GM23338 (cell line): Measurements from ENCODE around the gene NFIA. TPM values are rescaled to one million over a fixed set of nuclear protein-coding genes. Genes with fewer than 3 reads are reported as not detected.
A peak's percentile ranks its signal among the peaks of the same experiment; 100 is the strongest.

Source experiments
- ATAC-seq: fragments of 200-7000 bp; cut with Tn5 transposase; 3 replicates; pipeline ENCODE4 v1.9.1; 2020
- DNase-seq: peaks from one replicate; pipeline ENCODE4 v3.0.0-alpha.2; 2015; ENCODE audit warnings: low spot score
- H2AFZ ChIP-seq: fragments of 200-600 bp; sonication (generic); 2 replicates; pipeline ENCODE4 v1.8.0; 2016; ENCODE audit warnings: antibody characterized with exemption, mild to moderate bottlenecking, moderate library complexity
- H3F3A ChIP-seq: fragments of 200-600 bp; sonication (generic); replicated peaks from 2 replicates; pipeline ENCODE4 v1.8.0; 2017; ENCODE audit warnings: antibody characterized with exemption, mixed run types, low read depth
- H3K27ac ChIP-seq: fragments of 200-600 bp; sonication (generic); 2 replicates; pipeline ENCODE4 v1.6.1; 2016; ENCODE audit warnings: low read depth
- H3K27me3 ChIP-seq: fragments of 200-600 bp; sonication (generic); 2 replicates; pipeline ENCODE4 v1.8.0; 2016; ENCODE audit warnings: mild to moderate bottlenecking, mixed run types, moderate library complexity; ENCODE audit not compliant: insufficient read depth
- H3K36me3 ChIP-seq: fragments of 200-600 bp; sonication (generic); 2 replicates; pipeline ENCODE4 v1.8.0; 2016; ENCODE audit warnings: mild to moderate bottlenecking; ENCODE audit not compliant: insufficient read depth
- H3K4me1 ChIP-seq: fragments of 200-600 bp; sonication (generic); 2 replicates; pipeline ENCODE4 v1.8.0; 2016; ENCODE audit warnings: mild to moderate bottlenecking, moderate library complexity; ENCODE audit not compliant: insufficient read depth
- H3K4me2 ChIP-seq: fragments of 200-600 bp; sonication (generic); 2 replicates; pipeline ENCODE4 v1.7.1; 2017; ENCODE audit warnings: mixed run types
- H3K4me3 ChIP-seq: fragments of 200-600 bp; sonication (generic); 2 replicates; pipeline ENCODE4 v1.6.1; 2016; ENCODE audit warnings: mixed run types
- H3K79me2 ChIP-seq: fragments of 200-600 bp; sonication (generic); replicated peaks from 2 replicates; pipeline ENCODE4 v1.8.0; 2017; ENCODE audit warnings: mild to moderate bottlenecking; ENCODE audit not compliant: insufficient read depth
- H3K9me2 ChIP-seq: fragments of 200-600 bp; sonication (generic); 2 replicates; pipeline ENCODE4 v1.8.0; 2017; ENCODE audit not compliant: insufficient read depth
- H4K20me1 ChIP-seq: fragments of 200-600 bp; sonication (generic); replicated peaks from 2 replicates; pipeline ENCODE4 v1.8.0; 2017; ENCODE audit warnings: mild to moderate bottlenecking; ENCODE audit not compliant: insufficient read depth
- H3K27ac Mint-ChIP-seq: 2 replicates; pipeline ENCODE4 v1.8.0; 2020; ENCODE audit warnings: inconsistent platforms, mild to moderate bottlenecking, moderate library complexity, mixed read lengths
- H3K27me3 Mint-ChIP-seq: 3 replicates; pipeline ENCODE4 v1.8.0; 2022; ENCODE audit warnings: low read depth, mild to moderate bottlenecking, moderate library complexity, mixed read lengths, inconsistent platforms; ENCODE audit not compliant: insufficient read depth, poor library complexity
- H3K36me3 Mint-ChIP-seq: 3 replicates; pipeline ENCODE4 v1.8.0; 2021; ENCODE audit warnings: low read depth, mild to moderate bottlenecking, inconsistent platforms, moderate library complexity, mixed read lengths
- H3K4me1 Mint-ChIP-seq: 3 replicates; pipeline ENCODE4 v1.8.0; 2020; ENCODE audit warnings: mild to moderate bottlenecking, inconsistent platforms, mixed read lengths
- H3K4me3 Mint-ChIP-seq: 3 replicates; pipeline ENCODE4 v1.8.0; 2021; ENCODE audit warnings: moderate library complexity, mild to moderate bottlenecking, inconsistent platforms, mixed read lengths
- H3K9me3 Mint-ChIP-seq: 3 replicates; pipeline ENCODE4 v1.8.0; 2020; ENCODE audit warnings: moderate library complexity, mild to moderate bottlenecking, inconsistent platforms, mixed read lengths
- CREB1 ChIP-seq: fragments of 250-450 bp; sonication (Bioruptor Pico); IDR thresholded peaks from 2 replicates; pipeline ENCODE4 v1.5.0; 2020; ENCODE audit warnings: low read depth, mild to moderate bottlenecking, moderate library complexity
- EZH2 ChIP-seq: fragments of 200-600 bp; sonication (generic); IDR thresholded peaks from one replicate; pipeline ENCODE4 v1.8.0; 2017; ENCODE audit warnings: antibody characterized with exemption, mild to moderate bottlenecking, low read depth; ENCODE audit not compliant: unreplicated experiment
- EZH2phosphoT487 ChIP-seq: fragments of 200-600 bp; sonication (generic); IDR thresholded peaks from one replicate; pipeline ENCODE4 v1.8.1; 2018; ENCODE audit warnings: antibody characterized with exemption; ENCODE audit not compliant: unreplicated experiment
- JUNB ChIP-seq: IDR thresholded peaks from one replicate; pipeline ENCODE4 v1.6.1; 2016; ENCODE audit warnings: antibody characterized with exemption; ENCODE audit not compliant: unreplicated experiment
- POLR2AphosphoS5 ChIP-seq: IDR thresholded peaks from 2 replicates; pipeline ENCODE4 v1.6.1; 2016; ENCODE audit warnings: antibody characterized with exemption, low read depth
- STAT1 ChIP-seq: IDR thresholded peaks from one replicate; pipeline ENCODE4 v1.6.1; 2016; ENCODE audit warnings: antibody characterized with exemption; ENCODE audit not compliant: unreplicated experiment
- ZNF331 ChIP-seq: fragments of 250-450 bp; sonication (Bioruptor Pico); IDR thresholded peaks from 2 replicates; pipeline ENCODE4 v1.5.0; 2020; ENCODE audit warnings: low read depth, mild to moderate bottlenecking, moderate library complexity
- polyA plus RNA-seq: library from polyadenylated mRNA; unstranded; fragments of >200 nt; fragmentation: Nextera tagmentation; extraction: Ambion mirVana; gene quantifications from 2 replicates; pipeline ENCODE4 v1.2.1, GENCODE V29; 2016
- total RNA-seq: library from RNA; depleted of rRNA; stranded (reverse); fragments of >200 nt; shearing (Covaris generic); gene quantifications from 2 replicates; pipeline ENCODE4 v1.2.3, GENCODE V29; 2014
- TF ChIP-seq, protein P1 (sequence below), 2 experiments: fragments of 200-600 bp in 1 of 2; sonication (generic) in 1 of 2; conservative IDR thresholded peaks; 2 replicates each; pipeline versions ENCODE4 v1.5.1 to v1.6.1; 2016 to 2017; ENCODE audit warnings: antibody characterized with exemption in 2 of 2, low read depth in 2 of 2, mild to moderate bottlenecking in 2 of 2, moderate library complexity in 1 of 2
- TF ChIP-seq, protein P2 (sequence below): IDR thresholded peaks from 2 replicates; pipeline ENCODE4 v1.6.1; 2016; ENCODE audit warnings: antibody characterized with exemption
- TF ChIP-seq, protein P3 (sequence below): IDR thresholded peaks from one replicate; pipeline ENCODE4 v1.6.1; 2018; ENCODE audit warnings: antibody characterized with exemption; ENCODE audit not compliant: unreplicated experiment

The NFIA gene
- total and polyA plus RNA-seq, 2 experiments from 2014 or later, result 0.97 to 2.3 TPM

DNA sequence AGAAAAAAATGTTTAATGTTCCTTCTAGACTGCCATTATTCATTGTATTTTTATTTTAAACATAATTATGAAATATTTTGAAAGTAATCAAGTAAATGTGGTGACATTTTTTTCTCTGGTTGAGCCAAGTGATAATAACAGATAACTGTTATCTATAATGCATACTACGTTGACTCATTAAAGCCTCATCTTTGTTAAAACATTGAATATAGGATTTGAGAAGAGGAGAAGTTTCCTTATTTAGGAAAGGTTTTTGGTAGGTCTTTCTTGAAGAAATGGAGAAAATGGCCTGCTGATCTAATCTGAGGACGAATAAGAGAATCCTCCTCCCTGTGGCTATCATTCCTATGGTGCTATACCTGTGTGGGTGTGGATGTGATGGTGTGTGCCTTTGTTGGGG, 89.0 kb downstream of the NFIA start:
- no peak overlapping the region for H3K4me2 ChIP-seq
- H3K9me3 Mint-ChIP-seq, result no peaks in the 10 kb centered on the region
- H3K27me3 ChIP-seq, result no peaks in the 10 kb centered on the region
- no peaks in the 10 kb centered on the region for H3K9me2 ChIP-seq
- H4K20me1 ChIP-seq, result no peaks in the 10 kb centered on the region
- no peak overlapping the region for H3K4me3 Mint-ChIP-seq
- H3K4me1 Mint-ChIP-seq, result peaks cover 24% of the 10 kb centered on the region
- peak overlapping the region; percentile 30; the same call in 1 of the 2 replicates for H3K27ac Mint-ChIP-seq
- H2AFZ ChIP-seq, result no peak overlapping the region
- H3K4me1 ChIP-seq, result peaks cover 10% of the 10 kb centered on the region
- no peaks in the 10 kb centered on the region for H3F3A ChIP-seq
- DNase-seq (no peak), ATAC-seq (no peak)
- no peaks in the 10 kb centered on the region for H3K36me3 ChIP-seq
- no peak overlapping the region for H3K4me3 ChIP-seq
- no peaks in the 10 kb centered on the region for H3K27me3 Mint-ChIP-seq
- no peak overlapping the region for H3K27ac ChIP-seq
- H3K79me2 ChIP-seq, result no peaks in the 10 kb centered on the region
- TF ChIP-seq CREB1 (CRISPR knock-in tag), result no peak
- no peak for TF ChIP-seq JUNB
- no peak for TF ChIP-seq EZH2
- no peak for TF ChIP-seq ZNF331 (CRISPR knock-in tag)
- TF ChIP-seq, protein P1, sequence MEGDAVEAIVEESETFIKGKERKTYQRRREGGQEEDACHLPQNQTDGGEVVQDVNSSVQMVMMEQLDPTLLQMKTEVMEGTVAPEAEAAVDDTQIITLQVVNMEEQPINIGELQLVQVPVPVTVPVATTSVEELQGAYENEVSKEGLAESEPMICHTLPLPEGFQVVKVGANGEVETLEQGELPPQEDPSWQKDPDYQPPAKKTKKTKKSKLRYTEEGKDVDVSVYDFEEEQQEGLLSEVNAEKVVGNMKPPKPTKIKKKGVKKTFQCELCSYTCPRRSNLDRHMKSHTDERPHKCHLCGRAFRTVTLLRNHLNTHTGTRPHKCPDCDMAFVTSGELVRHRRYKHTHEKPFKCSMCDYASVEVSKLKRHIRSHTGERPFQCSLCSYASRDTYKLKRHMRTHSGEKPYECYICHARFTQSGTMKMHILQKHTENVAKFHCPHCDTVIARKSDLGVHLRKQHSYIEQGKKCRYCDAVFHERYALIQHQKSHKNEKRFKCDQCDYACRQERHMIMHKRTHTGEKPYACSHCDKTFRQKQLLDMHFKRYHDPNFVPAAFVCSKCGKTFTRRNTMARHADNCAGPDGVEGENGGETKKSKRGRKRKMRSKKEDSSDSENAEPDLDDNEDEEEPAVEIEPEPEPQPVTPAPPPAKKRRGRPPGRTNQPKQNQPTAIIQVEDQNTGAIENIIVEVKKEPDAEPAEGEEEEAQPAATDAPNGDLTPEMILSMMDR (conservative IDR thresholded peaks at IDR 0.05; ENCODE audit: low read depth in 2 of 2), result no peak
- no peaks in the 10 kb centered on the region for H3K36me3 Mint-ChIP-seq

DNA sequence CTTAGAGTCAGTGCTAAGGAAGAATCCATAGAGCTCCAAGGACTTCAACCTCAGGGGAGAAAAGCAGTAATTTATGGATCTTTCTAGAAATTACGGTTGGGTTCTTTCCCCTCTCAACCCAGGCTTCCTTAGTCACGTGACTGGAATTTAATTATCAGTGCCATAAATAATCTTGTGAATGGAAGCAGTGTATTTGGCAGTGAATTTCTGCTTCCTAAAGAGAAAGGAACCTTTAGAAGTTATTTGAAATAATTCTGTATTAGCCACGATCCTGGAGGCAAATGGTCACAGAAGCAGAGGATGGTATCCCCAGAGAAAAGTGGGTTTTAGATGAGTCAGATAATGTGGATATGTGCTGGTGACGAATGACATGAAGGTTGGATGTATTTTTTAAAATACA, 89.6 kb downstream of the NFIA start:
- Histone ChIP-seq H3K27ac (no peak overlapping the region), H3K9me2 (no peaks in the 10 kb centered on the region), H2AFZ (no peak overlapping the region), H3K4me1 (peaks cover 10% of the 10 kb centered on the region), H3K27me3 (no peaks in the 10 kb centered on the region), H3K4me2 (no peak overlapping the region), H4K20me1 (no peaks in the 10 kb centered on the region), H3K36me3 (no peaks in the 10 kb centered on the region), H3F3A (no peaks in the 10 kb centered on the region), H3K4me3 (no peak overlapping the region), H3K79me2 (no peaks in the 10 kb centered on the region)
- Mint-ChIP-seq H3K4me1 (peaks cover 24% of the 10 kb centered on the region), H3K4me3 (no peak overlapping the region), H3K27ac (no peak overlapping the region), H3K9me3 (no peaks in the 10 kb centered on the region), H3K27me3 (no peaks in the 10 kb centered on the region), H3K36me3 (no peaks in the 10 kb centered on the region)
- DNase-seq (no peak), ATAC-seq (no peak)
- TF ChIP-seq, protein P2, sequence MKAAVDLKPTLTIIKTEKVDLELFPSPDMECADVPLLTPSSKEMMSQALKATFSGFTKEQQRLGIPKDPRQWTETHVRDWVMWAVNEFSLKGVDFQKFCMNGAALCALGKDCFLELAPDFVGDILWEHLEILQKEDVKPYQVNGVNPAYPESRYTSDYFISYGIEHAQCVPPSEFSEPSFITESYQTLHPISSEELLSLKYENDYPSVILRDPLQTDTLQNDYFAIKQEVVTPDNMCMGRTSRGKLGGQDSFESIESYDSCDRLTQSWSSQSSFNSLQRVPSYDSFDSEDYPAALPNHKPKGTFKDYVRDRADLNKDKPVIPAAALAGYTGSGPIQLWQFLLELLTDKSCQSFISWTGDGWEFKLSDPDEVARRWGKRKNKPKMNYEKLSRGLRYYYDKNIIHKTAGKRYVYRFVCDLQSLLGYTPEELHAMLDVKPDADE, result no peak
- TF ChIP-seq, protein P1 (conservative IDR thresholded peaks at IDR 0.05; ENCODE audit: low read depth in 2 of 2), result no peak
- no peak for TF ChIP-seq STAT1
- no peak for TF ChIP-seq EZH2phosphoT487
- TF ChIP-seq, protein P3, sequence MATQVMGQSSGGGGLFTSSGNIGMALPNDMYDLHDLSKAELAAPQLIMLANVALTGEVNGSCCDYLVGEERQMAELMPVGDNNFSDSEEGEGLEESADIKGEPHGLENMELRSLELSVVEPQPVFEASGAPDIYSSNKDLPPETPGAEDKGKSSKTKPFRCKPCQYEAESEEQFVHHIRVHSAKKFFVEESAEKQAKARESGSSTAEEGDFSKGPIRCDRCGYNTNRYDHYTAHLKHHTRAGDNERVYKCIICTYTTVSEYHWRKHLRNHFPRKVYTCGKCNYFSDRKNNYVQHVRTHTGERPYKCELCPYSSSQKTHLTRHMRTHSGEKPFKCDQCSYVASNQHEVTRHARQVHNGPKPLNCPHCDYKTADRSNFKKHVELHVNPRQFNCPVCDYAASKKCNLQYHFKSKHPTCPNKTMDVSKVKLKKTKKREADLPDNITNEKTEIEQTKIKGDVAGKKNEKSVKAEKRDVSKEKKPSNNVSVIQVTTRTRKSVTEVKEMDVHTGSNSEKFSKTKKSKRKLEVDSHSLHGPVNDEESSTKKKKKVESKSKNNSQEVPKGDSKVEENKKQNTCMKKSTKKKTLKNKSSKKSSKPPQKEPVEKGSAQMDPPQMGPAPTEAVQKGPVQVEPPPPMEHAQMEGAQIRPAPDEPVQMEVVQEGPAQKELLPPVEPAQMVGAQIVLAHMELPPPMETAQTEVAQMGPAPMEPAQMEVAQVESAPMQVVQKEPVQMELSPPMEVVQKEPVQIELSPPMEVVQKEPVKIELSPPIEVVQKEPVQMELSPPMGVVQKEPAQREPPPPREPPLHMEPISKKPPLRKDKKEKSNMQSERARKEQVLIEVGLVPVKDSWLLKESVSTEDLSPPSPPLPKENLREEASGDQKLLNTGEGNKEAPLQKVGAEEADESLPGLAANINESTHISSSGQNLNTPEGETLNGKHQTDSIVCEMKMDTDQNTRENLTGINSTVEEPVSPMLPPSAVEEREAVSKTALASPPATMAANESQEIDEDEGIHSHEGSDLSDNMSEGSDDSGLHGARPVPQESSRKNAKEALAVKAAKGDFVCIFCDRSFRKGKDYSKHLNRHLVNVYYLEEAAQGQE, result no peak
- no peak for TF ChIP-seq POLR2AphosphoS5
